ENCODE results near the gene USF2. TPM values are rescaled to one million over a fixed set of nuclear protein-coding genes. Genes with fewer than 3 reads are reported as not detected.

Gene USF2
- total and polyA plus RNA-seq, 10 of the 15 experiments (the other 5 are each of a cell fraction or from before 2014, with no cell fraction given) = 0.56 to 157 (median 65.5) TPM

DNA sequence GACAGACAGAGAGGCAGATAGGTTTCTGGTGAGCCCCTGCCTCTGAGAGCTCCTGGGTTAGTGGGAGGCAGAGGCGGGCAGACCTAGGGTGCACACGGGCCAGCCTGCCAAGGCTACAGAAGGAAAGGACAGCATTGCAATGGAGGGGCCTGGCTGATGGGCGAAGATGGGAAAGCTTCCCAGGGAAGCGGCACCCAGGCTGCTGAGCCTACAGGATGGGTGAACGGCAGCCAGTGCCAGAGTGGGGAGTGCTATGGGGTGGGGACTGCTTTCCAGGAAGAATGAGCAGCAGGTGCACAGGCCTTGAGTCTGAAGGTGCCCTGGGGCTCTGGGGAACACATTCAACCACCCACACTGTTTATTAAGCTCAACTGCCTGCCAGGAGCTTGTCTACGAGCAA, 22.5 kb downstream of the USF2 start (continued):
- TF ChIP-seq, protein P1, sequence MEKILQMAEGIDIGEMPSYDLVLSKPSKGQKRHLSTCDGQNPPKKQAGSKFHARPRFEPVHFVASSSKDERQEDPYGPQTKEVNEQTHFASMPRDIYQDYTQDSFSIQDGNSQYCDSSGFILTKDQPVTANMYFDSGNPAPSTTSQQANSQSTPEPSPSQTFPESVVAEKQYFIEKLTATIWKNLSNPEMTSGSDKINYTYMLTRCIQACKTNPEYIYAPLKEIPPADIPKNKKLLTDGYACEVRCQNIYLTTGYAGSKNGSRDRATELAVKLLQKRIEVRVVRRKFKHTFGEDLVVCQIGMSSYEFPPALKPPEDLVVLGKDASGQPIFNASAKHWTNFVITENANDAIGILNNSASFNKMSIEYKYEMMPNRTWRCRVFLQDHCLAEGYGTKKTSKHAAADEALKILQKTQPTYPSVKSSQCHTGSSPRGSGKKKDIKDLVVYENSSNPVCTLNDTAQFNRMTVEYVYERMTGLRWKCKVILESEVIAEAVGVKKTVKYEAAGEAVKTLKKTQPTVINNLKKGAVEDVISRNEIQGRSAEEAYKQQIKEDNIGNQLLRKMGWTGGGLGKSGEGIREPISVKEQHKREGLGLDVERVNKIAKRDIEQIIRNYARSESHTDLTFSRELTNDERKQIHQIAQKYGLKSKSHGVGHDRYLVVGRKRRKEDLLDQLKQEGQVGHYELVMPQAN (conservative IDR thresholded peaks at IDR 0.05) = no peak
- no peak for TF ChIP-seq PAX5 (IDR thresholded peaks at IDR 0.05; ENCODE audit: borderline replicate concordance, low read depth, low read length)
- TF ChIP-seq LARP7 (IDR thresholded peaks at IDR 0.05) = no peak

DNA sequence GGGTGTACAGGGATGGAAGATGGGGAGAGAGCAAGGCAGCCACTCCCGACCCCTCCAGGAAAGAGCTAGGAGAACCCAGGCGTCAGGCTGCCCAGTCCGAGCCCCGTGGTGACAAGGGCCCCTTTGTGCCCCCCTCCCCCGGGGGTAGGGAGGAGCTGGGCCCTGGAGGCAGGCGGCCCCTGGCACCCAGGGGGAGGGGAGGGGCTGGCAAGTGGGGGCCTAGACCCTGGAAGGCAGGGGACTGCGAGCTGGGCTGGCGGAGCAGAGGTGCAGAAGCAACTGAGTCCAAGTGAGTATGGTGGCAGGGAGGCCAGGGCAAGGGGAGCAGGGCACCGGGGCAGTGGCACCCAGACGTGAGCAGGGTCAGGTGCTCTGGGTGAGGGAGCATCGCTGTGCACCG, 23.2 kb downstream of the USF2 start, which contains the start of gene MAG:
TSS of gene MAG (plus strand) at position 246 of the 400 bp plus-strand sequence. CDS start 3,248 bp downstream, outside the sequence.
- intact Hi-C loops (cut with micrococcal nuclease; ENCODE audit: unreplicated experiment) (no loop called here), in situ Hi-C loops (cut with MboI) (no loop called here)
- SMC1A ChIA-PET (ENCODE audit: uncharacterized antibody, unreplicated experiment) = no interaction called here
- no peak within 1 kb of the TSS for H3K27ac ChIP-seq (ENCODE audit: control insufficient read depth, insufficient read depth)
- no peak within 1 kb of the TSS for H3K4me3 ChIP-seq
- CTCF ChIA-PET = no interaction called here
- H3K4me1 ChIP-seq (ENCODE audit: control insufficient read depth, insufficient read depth, low read length) = peaks cover 15% of the 10 kb centered on the region
- no peak within 1 kb of the TSS for H2AFZ ChIP-seq (ENCODE audit: control insufficient read depth, low read depth, low read length)
- H3K9me3 ChIP-seq (replicated peaks; ENCODE audit: control insufficient read depth, insufficient read depth, low read length) = no peaks in the 10 kb centered on the region
- RAD21 ChIA-PET (ENCODE audit: unreplicated experiment) = no interaction called here
- H3K4me2 ChIP-seq (ENCODE audit: control insufficient read depth, insufficient read depth) = no peak within 1 kb of the TSS
- no TSS peak for BruUV-seq (replicated peaks)
- TF ChIP-seq CHD4 (IDR thresholded peaks at IDR 0.05) (no peak), CEBPB (IDR thresholded peaks at IDR 0.05; ENCODE audit: borderline replicate concordance in 1 of 2, low read depth in 2 of 2, low read length in 2 of 2) (no peak), SRF (IDR thresholded peaks at IDR 0.05; ENCODE audit: low read depth in 2 of 2, low read length in 2 of 2) (no peak), BHLHE40 (IDR thresholded peaks at IDR 0.05; ENCODE audit: borderline replicate concordance in 1 of 2, low read depth in 2 of 2, low read length in 1 of 2) (no peak), KLF5 (IDR thresholded peaks at IDR 0.05; ENCODE audit: partially characterized antibody) (no peak), NR2C2 (IDR thresholded peaks at IDR 0.05; ENCODE audit: borderline replicate concordance, control insufficient read depth, insufficient read length, low read depth) (no peak), GABPA (IDR thresholded peaks at IDR 0.05; ENCODE audit: low read depth) (no peak)
- TF ChIP-seq, protein P2, sequence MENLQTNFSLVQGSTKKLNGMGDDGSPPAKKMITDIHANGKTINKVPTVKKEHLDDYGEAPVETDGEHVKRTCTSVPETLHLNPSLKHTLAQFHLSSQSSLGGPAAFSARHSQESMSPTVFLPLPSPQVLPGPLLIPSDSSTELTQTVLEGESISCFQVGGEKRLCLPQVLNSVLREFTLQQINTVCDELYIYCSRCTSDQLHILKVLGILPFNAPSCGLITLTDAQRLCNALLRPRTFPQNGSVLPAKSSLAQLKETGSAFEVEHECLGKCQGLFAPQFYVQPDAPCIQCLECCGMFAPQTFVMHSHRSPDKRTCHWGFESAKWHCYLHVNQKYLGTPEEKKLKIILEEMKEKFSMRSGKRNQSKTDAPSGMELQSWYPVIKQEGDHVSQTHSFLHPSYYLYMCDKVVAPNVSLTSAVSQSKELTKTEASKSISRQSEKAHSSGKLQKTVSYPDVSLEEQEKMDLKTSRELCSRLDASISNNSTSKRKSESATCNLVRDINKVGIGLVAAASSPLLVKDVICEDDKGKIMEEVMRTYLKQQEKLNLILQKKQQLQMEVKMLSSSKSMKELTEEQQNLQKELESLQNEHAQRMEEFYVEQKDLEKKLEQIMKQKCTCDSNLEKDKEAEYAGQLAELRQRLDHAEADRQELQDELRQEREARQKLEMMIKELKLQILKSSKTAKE (IDR thresholded peaks at IDR 0.05; ENCODE audit: low read depth, poor library complexity, severe bottlenecking) = no peak
- TF ChIP-seq, protein P3, sequence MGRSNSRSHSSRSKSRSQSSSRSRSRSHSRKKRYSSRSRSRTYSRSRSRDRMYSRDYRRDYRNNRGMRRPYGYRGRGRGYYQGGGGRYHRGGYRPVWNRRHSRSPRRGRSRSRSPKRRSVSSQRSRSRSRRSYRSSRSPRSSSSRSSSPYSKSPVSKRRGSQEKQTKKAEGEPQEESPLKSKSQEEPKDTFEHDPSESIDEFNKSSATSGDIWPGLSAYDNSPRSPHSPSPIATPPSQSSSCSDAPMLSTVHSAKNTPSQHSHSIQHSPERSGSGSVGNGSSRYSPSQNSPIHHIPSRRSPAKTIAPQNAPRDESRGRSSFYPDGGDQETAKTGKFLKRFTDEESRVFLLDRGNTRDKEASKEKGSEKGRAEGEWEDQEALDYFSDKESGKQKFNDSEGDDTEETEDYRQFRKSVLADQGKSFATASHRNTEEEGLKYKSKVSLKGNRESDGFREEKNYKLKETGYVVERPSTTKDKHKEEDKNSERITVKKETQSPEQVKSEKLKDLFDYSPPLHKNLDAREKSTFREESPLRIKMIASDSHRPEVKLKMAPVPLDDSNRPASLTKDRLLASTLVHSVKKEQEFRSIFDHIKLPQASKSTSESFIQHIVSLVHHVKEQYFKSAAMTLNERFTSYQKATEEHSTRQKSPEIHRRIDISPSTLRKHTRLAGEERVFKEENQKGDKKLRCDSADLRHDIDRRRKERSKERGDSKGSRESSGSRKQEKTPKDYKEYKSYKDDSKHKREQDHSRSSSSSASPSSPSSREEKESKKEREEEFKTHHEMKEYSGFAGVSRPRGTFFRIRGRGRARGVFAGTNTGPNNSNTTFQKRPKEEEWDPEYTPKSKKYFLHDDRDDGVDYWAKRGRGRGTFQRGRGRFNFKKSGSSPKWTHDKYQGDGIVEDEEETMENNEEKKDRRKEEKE (IDR thresholded peaks at IDR 0.05) = no peak
- no peak for DNase-seq (ENCODE audit: low read depth, low spot score)
- H3K9ac ChIP-seq (ENCODE audit: control insufficient read depth, insufficient read depth, low read length) = no peak within 1 kb of the TSS
- no peak for ATAC-seq
- H4K20me1 ChIP-seq (ENCODE audit: control insufficient read depth, insufficient read depth) = no peaks in the 10 kb centered on the region
- WGBS (ENCODE audit: insufficient coverage, insufficient replicate concordance, low lambda C conversion rate, missing lambda C conversion rate) = 36% methylated on average over 11 of the region's 12 CpGs
- no peak for FAIRE-seq
- no peaks in the 10 kb centered on the region; a peak in 1 of 4 replicates for H3K27me3 ChIP-seq (replicated peaks in 1 of 2; ENCODE audit: control insufficient read depth in 2 of 2, insufficient read depth in 2 of 2, low read length in 1 of 2)
- H3K36me3 ChIP-seq (ENCODE audit: control insufficient read depth in 2 of 2, insufficient read depth in 2 of 2, low read length in 1 of 2) = no peaks in the 10 kb centered on the region
- no peaks in the 10 kb centered on the region for H3K79me2 ChIP-seq (ENCODE audit: control insufficient read depth, insufficient read depth, low read length)
- POLR2A ChIA-PET = no interaction called here
